Head of caudate nucleus (tissue), 42 donors: ENCODE results near the gene RAB3B.
A peak's percentile ranks its signal among the peaks of the same experiment; 100 is the strongest.

Experiments
- DNase-seq, 42 donors: peaks; one replicate each; pipeline versions ENCODE4 v3.0.0 to v3.0.0-alpha.2; 2020 to 2021; ENCODE audit warnings: mixed read lengths in 7 of 42
- intact Hi-C: fragments of 100-400 bp; cut with DNase I; formaldehyde crosslinking; loops from one replicate; pipeline ENCODE4 v1.15.0; 2022

The RAB3B gene

GRCh38 chr1:51930329-51930728 lies 60.2 kb downstream of the RAB3B start:
- intact Hi-C loops: no loop called here

DNA sequence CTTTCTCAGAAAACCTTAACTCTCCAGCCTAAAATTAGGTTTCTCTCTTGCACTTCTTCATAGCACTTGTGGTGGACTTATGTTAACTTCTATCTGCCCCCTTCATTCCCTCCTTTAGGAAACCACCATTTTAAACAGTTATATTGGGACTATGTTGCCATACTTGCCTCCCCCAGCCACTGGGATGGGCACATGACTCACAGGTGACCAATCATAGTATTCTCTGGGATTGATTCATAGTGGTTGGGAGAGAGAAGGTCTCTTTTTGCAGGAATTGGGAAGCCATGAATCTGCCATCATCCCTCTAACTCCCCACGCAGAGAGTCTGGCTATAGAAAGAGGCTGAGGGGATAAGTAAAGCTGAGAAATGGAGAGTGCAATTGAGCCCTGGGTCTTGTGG lies 61.6 kb downstream of the RAB3B start:
- intact Hi-C loops: no loop called here
- DNase-seq: no peak

More at GRCh38 chr1:51930329-51930728, 60.2 kb downstream of the RAB3B start:
- DNase-seq: no peak

DNA sequence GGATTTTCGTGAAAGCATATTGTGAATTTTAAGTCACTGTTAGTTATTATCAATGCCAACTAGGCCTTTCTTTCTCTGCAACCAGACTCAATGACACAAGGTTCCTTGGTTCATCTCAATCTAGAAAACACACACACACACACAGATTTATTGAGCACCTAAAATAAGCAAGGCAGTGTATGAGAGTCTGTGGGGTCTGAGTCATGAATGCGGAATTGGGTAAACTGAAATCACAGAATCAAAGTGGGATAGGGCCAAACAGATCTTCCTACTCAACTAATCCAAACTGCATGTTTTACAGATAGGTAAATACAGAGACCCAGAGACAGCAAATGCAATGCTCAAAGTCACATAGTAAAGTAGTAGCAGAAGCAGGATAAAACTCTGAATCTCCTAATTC lies 63.5 kb downstream of the RAB3B start:
- intact Hi-C loops: no loop called here
- DNase-seq: no peak

GRCh38 chr1:51926171-51926812 lies 64.2 kb downstream of the RAB3B start:
- intact Hi-C loops: no loop called here
- DNase-seq: peak in 1 of 42 donors; percentile 2

DNA sequence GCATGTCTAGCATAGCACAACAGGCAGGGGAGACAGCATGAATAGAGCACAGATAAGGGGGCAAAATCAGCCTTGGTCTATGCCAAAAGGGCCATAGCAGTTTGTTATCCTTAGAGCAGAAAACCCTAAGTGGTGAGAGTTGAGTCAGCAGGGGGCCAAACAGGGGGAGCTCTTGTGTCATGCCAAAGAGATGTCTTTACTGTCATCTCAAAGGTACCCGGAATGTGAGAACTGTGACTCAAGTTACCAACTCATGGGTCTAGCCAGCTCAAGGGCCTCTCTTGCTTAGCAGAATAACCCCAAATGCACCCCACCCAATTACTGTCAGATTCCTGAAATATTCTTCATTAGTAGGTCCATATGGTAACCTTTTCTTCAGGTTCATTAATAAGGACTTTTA lies 66.0 kb downstream of the RAB3B start:
- DNase-seq: no peak
- intact Hi-C loops: no loop called here

GRCh38 chr1:51922040-51922439 lies 68.5 kb downstream of the RAB3B start:
- DNase-seq: no peak
- intact Hi-C loops: no loop called here

DNA sequence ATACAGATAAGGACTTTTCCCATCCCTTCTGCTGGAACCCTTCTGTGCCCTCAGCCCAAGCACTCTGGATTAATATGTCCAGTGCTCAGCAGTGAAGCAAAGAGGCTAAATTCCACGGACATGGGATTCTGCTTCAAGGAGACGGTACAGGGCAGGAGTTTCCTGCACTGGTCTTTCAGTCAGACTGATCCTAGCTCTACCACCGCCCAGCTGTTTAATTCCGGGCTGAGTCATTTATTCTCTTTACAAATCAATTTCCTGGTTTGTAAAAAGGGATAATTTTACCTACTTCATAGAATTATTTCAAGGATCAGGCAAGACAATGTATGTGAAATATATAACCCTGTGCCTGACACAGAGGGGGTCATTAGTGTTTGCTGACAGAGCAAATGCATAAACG lies 70.4 kb downstream of the RAB3B start:
- no peak for DNase-seq
- intact Hi-C loops: no loop called here

- intact Hi-C loops: no loop called here
- no peak for DNase-seq
These were observed 70.8 kb downstream of the RAB3B start for GRCh38 chr1:51919684-51920083.

DNA sequence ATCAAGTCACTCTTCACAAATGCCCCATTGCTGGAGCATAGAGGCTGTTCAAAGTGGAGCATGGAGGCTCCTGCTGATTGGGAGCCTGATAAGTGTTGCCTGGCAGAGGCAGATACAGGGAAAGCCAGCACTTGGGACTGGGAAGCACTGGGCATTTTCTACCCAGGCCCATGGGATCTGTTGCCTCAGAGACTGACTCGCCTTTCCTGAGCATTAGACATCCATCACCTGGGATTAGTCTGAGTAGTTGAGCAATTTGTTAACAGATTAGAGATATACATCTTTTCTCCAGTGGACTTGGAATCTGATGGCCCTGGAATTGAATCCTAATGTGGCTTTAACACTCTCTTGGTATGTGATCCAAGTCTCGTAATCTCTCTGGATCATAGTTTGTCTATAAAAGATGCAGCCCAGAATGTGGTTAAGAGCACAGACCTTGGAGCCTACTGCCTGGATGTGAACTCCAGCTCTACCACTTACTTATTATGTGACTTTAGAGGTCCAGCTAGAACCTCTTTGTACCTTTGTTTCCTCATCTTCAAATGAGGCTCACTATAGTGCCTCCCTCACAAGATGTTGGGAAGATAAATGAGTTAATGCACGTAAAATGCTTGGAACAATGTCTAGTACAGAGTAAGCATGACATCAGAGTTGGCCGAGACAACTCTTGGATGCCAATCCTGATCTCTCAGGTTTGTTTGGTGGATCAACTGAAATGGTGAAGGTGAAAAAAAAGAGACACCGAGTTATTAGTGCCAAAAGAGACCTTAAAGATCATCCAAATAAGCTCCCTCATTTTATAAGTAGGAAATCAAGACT lies 73.7 kb downstream of the RAB3B start:
- intact Hi-C loops: no loop called here
- DNase-seq: no peak

GRCh38 chr1:51915951-51916350 lies 74.5 kb downstream of the RAB3B start:
- intact Hi-C loops: no loop called here
- DNase-seq: peak in 4 of 42 donors; percentile 8 to 38 (median 18)

DNA sequence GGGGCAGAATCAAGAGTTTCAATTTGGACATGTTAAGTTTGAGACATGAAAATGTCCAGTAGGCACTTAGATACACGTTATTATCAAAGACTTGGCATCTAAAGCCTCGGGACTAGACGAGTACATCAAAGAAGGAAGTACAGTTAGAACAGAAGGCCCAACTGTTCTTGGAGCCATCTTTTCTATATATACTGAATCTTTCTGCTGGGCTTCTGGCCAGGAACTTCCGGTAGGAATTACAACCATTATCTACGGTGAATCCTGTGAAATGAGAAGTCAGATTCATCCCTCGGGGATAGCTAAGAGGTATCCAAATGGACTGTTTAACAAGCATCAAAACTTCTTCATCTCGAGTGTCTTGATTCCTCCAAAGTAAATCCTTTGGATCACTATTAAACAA lies 77.6 kb downstream of the RAB3B start:
- no peak for DNase-seq
- intact Hi-C loops: no loop called here

DNA sequence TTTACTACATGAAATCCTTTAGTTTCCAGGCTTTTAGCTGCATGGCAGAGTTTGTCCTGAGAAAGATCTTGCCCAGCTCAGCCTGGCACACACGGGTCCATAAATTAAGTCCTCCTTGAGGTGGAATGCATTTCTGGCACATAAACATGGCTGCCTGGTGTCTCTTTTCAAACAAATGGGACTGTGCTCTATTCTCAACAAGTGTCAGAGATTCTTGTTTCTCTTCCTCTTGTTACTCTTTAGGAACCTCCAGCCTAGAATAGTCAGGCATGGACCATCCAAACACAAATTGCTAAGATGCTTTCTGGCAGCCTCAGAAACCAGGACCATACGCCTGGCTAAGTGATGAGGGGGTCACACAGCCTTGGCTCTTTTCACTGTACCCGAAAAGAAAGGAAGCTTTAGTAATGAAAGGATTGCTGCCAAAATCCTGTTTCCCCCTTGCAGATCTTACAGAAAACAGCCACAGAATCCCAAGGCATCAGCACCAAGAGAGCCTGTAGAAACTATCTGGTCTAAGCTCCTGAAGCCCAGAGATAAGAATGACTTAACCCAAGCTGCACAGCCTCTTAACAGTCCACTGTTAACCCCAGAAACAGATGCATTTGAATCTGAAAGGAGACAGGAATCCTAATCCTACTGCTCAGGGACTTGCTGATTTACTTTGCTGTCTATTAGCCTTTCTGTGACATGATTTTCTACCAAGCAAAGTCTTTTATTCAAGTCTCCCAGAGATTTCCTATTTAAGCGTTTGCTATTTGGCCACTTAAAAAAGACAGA lies 80.1 kb downstream of the RAB3B start:
- DNase-seq: no peak
- intact Hi-C loops: no loop called here

DNA sequence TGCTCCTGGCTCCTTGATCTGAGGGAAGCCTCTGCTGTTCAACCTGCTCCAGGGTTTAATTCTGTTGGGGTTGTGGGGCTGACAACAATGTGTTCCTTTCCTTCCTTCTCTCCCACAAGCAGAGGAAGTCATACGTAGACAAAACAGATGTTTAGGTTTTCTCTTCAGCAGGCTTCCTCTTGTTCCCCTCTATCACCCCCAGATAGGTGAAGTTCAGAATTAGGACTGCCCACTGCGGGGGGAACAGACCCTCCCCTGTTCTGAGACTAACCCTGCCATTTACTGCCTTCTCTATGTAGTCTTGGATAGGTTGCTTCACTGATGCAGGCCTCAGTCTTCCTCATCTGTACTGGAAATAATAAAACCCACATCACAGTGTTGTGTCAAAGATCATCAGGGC lies 82.0 kb downstream of the RAB3B start:
- intact Hi-C loops: no loop called here
- no peak for DNase-seq

DNA sequence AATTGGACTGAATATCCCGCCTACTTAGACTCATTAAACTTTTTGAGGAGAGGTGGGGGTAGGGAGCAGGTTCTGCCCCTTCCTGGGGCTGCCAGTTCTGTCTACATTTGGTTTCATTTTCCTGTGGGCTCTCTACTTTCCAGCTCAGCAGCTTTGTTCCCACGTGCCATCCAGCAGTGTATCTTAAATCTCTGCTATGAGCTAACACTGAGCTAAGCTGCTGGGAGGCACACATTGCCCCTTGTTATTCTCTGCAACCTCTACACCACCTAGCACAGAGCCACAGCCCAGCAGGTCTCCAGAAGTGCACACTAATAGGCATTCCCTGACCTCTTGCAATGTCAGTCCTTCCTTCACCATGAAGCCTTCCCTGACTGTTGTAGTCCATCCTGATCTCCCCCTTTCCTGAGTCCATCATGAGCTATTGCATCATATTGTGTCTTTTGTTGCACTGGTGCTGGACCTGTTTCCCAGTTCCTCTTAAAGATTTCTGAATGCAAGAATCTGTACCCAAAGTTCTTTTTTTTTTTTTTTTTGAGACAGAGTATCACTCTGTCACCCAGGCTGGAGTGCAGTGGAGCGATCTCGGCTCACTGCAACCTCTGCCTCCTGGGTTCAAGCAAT lies 83.3 kb downstream of the RAB3B start:
- intact Hi-C loops: no loop called here
- no peak for DNase-seq

DNA sequence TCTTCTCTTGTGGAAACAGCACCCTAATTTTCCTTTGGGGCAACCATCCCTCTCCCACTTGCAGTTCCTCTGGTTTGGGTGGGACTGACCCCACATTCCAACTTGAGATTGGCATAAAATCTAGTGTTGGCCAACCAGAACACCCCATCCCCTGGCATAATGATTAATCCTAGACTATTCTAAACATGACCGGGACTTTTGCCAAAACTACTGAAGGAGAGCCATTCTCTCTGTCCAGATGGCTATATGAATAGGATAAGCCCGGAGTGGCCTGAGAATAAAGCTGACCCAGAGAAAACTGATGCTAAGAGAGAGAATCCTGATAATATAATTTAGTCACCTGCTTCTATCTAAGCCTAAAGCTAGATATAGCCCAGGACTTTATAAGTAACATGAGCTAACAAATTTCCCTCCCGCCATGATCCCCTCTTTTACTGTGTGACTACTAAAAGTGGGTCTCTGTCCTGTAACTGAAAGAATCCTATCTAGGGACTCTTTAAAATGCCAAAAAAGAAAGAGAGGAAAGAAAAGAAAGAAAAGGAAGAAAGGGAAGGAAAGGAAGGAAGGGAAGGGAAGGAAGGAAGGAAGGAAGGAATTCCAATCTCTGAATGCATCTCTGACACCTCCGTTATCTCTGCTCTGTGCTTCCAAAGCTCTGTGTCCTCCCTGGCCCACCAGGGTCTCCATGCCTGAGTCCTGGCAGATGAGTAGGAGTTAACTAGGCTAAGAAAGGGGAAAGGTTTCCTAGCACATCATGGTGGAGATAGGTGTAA lies 84.0 kb downstream of the RAB3B start:
- intact Hi-C loops: no loop called here
- DNase-seq: peak in 15 of 42 donors; percentile 8 to 59 (median 32)

- intact Hi-C loops: no loop called here
- no peak for DNase-seq
These were observed 88.0 kb downstream of the RAB3B start for GRCh38 chr1:51902456-51902855.

DNA sequence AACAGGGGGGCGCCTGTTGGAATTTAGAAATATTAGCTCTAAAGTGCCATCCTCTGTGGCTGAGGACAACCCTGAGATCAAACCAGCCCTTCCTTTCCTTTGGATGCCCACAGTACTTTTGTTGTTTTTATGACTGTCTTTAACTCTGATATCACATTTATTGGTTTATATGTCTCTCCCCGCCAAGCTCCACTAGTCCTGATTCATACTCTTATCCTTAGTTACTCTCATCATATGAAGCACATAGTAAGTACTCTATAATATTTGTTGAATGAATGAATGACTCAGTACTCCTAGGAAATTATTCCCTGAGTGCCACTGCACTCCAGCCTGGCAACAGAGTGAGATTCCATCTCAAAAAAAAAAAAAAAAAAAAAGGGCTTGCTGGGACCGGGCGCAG lies 89.3 kb downstream of the RAB3B start:
- intact Hi-C loops: no loop called here
- DNase-seq: no peak

DNA sequence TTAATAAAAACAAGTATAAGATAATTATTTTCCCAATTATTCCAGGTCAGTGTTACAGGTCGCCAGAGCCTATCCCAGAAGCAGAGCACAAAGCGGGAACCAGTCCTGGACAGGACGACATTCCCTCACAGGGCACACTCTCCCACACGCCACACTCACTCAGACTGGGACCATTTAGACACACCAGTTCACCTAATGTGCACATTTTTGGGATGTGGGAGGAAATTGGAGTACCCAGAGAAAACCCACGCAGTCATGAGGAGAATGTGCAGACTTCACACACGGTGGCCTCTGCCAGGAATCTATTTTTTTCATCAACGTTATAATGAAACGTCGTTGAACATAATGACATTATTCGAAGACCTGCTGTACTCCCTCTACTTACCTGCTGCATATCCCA lies 91.5 kb downstream of the RAB3B start:
- no peak for DNase-seq
- intact Hi-C loops: loop anchor here (5.0 kb wide), 1 partner anchor 103 kb away; no protein-coding TSS in a partner anchor
